ENCODE results near the gene KRT17. TPM values are rescaled to one million over a fixed set of nuclear protein-coding genes. Genes with fewer than 3 reads are reported as not detected.
"Not testable (repeated sequence)": the region's sequence is repeated elsewhere in the genome, so short reads cannot be mapped to it uniquely, and the experiment has no call there.

Gene KRT17
- total RNA-seq, 1 experiment from 2014 or later, result 4,105 TPM

- Mint-ChIP-seq H3K9me3 (ENCODE audit: unreplicated experiment) (no peaks in the 10 kb centered on the region), H3K4me3 (ENCODE audit: unreplicated experiment) (peak overlapping the region; percentile 86), H3K27me3 (ENCODE audit: insufficient read depth, unreplicated experiment) (no peaks in the 10 kb centered on the region), H3K27ac (ENCODE audit: low read depth, unreplicated experiment) (peak overlapping the region; percentile 79), H3K36me3 (ENCODE audit: insufficient read depth, unreplicated experiment) (peaks cover 65% of the 10 kb centered on the region), H3K4me1 (ENCODE audit: insufficient read depth, unreplicated experiment) (peaks cover 74% of the 10 kb centered on the region)
- TSS peak; percentile 60 for BruUV-seq (replicated peaks)
- CTCF ChIA-PET, result interaction anchor here (0.7 to 5.3 kb wide), 9 partner anchors 34 to 675 kb away, joined by 3 to 26 read pairs (median 8); no protein-coding TSS in a partner anchor
- no peak for TF ChIP-seq CTCF (IDR thresholded peaks at IDR 0.05; ENCODE audit: unreplicated experiment)
- no peak for DNase-seq (ENCODE audit: unreplicated experiment)
- POLR2A ChIA-PET, result interaction anchor here (0.6 to 2.8 kb wide), 9 partner anchors 29 to 443 kb away, joined by 4 to 13 read pairs (median 5); partner anchors contain the start of genes KRT16, KRT17 and KRTAP4-6
- intact Hi-C loops (cut with micrococcal nuclease), result no loop called here
These were observed 40.9 kb downstream of the KRT17 start for GRCh38 chr17:41583137-41584127.

- Mint-ChIP-seq H3K4me3 (ENCODE audit: unreplicated experiment) (peak overlapping the region; percentile 86), H3K27ac (ENCODE audit: low read depth, unreplicated experiment) (peak overlapping the region; percentile 97), H3K4me1 (ENCODE audit: insufficient read depth, unreplicated experiment) (peaks cover 68% of the 10 kb centered on the region), H3K36me3 (ENCODE audit: insufficient read depth, unreplicated experiment) (peaks cover 65% of the 10 kb centered on the region)
- BruUV-seq (replicated peaks); H3K9me3 Mint-ChIP-seq (ENCODE audit: unreplicated experiment); H3K27me3 Mint-ChIP-seq (ENCODE audit: insufficient read depth, unreplicated experiment); intact Hi-C loops (cut with micrococcal nuclease); DNase-seq (ENCODE audit: unreplicated experiment): not testable (repeated sequence)
- ChIA-PET POLR2A (interaction anchor here (0.7 to 2.4 kb wide), 10 partner anchors 9 to 74 kb away, joined by 3 to 10 read pairs (median 5); partner anchors contain the start of gene KRT17), CTCF (interaction anchor here (0.7 to 3.8 kb wide), 10 partner anchors 14 to 674 kb away, joined by 3 to 17 read pairs (median 4); partner anchors contain the start of gene KRT17)
These were observed 42.1 kb downstream of the KRT17 start for GRCh38 chr17:41582061-41582968.

DNA sequence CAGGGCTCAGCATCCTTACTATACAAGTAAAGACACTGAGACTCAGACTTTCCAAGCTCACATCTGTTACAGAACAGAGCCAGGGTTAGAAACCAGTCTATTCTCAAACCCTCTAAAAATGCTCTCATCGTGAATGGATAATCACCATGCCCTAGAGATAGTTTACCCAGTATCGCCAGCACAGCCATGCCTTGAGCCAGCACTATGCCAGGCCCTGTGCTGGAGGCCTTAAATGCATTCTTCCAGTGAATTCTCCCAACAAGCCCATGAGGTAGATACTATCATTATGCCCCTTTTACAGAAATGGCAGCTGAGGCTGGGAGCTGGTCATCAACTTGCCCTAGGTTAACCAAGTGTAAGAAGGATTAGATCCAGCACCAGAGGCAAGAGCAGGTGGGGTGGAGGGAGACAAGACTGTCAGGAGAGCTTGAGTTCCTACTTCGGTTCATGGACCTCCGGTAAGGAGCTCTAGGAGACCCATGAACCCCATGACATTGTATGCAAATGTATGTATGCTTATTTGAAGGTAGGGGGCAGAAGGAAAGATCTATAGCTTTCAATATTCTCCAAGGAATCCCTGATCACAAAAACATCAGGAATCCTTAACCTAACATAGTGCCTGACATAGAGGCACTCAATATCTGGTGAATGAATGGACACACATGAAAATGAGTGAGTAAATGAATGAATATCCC, 42.9 kb downstream of the KRT17 start:
- no peak for DNase-seq (ENCODE audit: unreplicated experiment)
- no peak for TF ChIP-seq CTCF (IDR thresholded peaks at IDR 0.05; ENCODE audit: unreplicated experiment)
- ChIA-PET CTCF (interaction anchor here (0.5 to 3.8 kb wide), 13 partner anchors 10 to 759 kb away, joined by 3 to 17 read pairs (median 5); partner anchors contain the start of genes KRT10 and KRT17), POLR2A (interaction anchor here (0.7 to 2.4 kb wide), 12 partner anchors 9 to 752 kb away, joined by 3 to 10 read pairs (median 4); partner anchors contain the start of gene KRT17)
- Mint-ChIP-seq H3K4me3 (ENCODE audit: unreplicated experiment) (peak overlapping the region; percentile 86), H3K27ac (ENCODE audit: low read depth, unreplicated experiment) (peak overlapping the region; percentile 97), H3K9me3 (ENCODE audit: unreplicated experiment) (no peaks in the 10 kb centered on the region), H3K36me3 (ENCODE audit: insufficient read depth, unreplicated experiment) (peaks cover 61% of the 10 kb centered on the region), H3K4me1 (ENCODE audit: insufficient read depth, unreplicated experiment) (peaks cover 66% of the 10 kb centered on the region), H3K27me3 (ENCODE audit: insufficient read depth, unreplicated experiment) (no peaks in the 10 kb centered on the region)
- no TSS peak for BruUV-seq (replicated peaks)
- intact Hi-C loops (cut with micrococcal nuclease), result no loop called here
